Frontal cortex (tissue), 4 donors: Measurements from ENCODE around the gene AJM1. TPM values are rescaled to one million over a fixed set of nuclear protein-coding genes. Genes with fewer than 3 reads are reported as not detected.

Experiments used
- DNase-seq, 2 donors: peaks; one replicate each; pipeline ENCODE4 v3.0.0; 2012; ENCODE audit warnings: low spot score in 2 of 2
- FAIRE-seq: peaks from 2 replicates; lab custom pipeline; 2012; peaks lifted over from hg19 to GRCh38; lab: Jason Lieb, UNC
- small RNA-seq: library from RNA; depleted of rRNA; stranded (forward); fragments of <200 nt; gene quantifications from one replicate; pipeline ENCODE3, GENCODE V24; 2014
- total RNA-seq: library from RNA; depleted of rRNA; stranded (reverse); fragments of >200 nt; gene quantifications from one replicate; pipeline ENCODE4 v1.2.3, GENCODE V29; 2014
- donor health status: control.
- donor health status: control.
- donor health status: control.

AJM1 gene
- total RNA-seq, 1 donor from 2014 or later = 0.82 TPM

- no peak for DNase-seq
- no peak for FAIRE-seq
Measured at GRCh38 chr9:136890661-136891060, 48.4 kb downstream of the AJM1 start.

Small RNA genes within 50 kb of the gene (small RNA-seq; reads per million reads assigned to genes)
- gene AL355987.2 = not detected
- gene MIR4292 = not detected
- gene MIR4479 = not detected

Other genes with a start within 250 kb of the AJM1 start
- 12.6 TPM for gene EGFL7, start 179.6 kb upstream of the AJM1 start, total RNA-seq
- gene AGPAT2, start 155.0 kb upstream of the AJM1 start, total RNA-seq = 1.2 TPM
- gene DIPK1B, start 129.9 kb upstream of the AJM1 start, total RNA-seq = 26.9 TPM
- not detected for gene LCN10, start 99.5 kb upstream of the AJM1 start, total RNA-seq
- gene LCN6, start 94.0 kb upstream of the AJM1 start, total RNA-seq = not detected
- not detected for gene LCN8, start 84.2 kb upstream of the AJM1 start, total RNA-seq
- gene LCN15, start 78.0 kb upstream of the AJM1 start, total RNA-seq = not detected
- 17.1 TPM for gene TMEM141, start 51.1 kb upstream of the AJM1 start, total RNA-seq
- 2.0 TPM for gene CCDC183, start 46.1 kb upstream of the AJM1 start, total RNA-seq
- gene RABL6, start 34.5 kb upstream of the AJM1 start, total RNA-seq = 35.1 TPM
- 143 TPM for gene PHPT1, start 6.9 kb downstream of the AJM1 start, total RNA-seq
- 4.1 TPM for gene MAMDC4, start 9.9 kb downstream of the AJM1 start, total RNA-seq
- 140 TPM for gene EDF1, start 23.8 kb downstream of the AJM1 start, total RNA-seq
- 7.3 TPM for gene TRAF2, start 44.0 kb downstream of the AJM1 start, total RNA-seq
- gene FBXW5, start 102.3 kb downstream of the AJM1 start, total RNA-seq = 62.4 TPM
- gene C8G, start 102.8 kb downstream of the AJM1 start, total RNA-seq = not detected
- gene LCN12, start 109.8 kb downstream of the AJM1 start, total RNA-seq = not detected
- gene PTGDS, start 135.0 kb downstream of the AJM1 start, total RNA-seq = 61.1 TPM
- 0.82 TPM for gene LCNL1, start 140.5 kb downstream of the AJM1 start, total RNA-seq
- 13.5 TPM for gene PAXX, start 149.9 kb downstream of the AJM1 start, total RNA-seq
- gene CLIC3, start 154.1 kb downstream of the AJM1 start, total RNA-seq = not detected
- 20.8 TPM for gene ABCA2, start 185.8 kb downstream of the AJM1 start, total RNA-seq
- not detected for gene FUT7, start 189.6 kb downstream of the AJM1 start, total RNA-seq
- 16.3 TPM for gene NPDC1, start 203.7 kb downstream of the AJM1 start, total RNA-seq
- 0.82 TPM for gene ENTPD2, start 211.6 kb downstream of the AJM1 start, total RNA-seq
- 1.2 TPM for gene SAPCD2, start 228.1 kb downstream of the AJM1 start, total RNA-seq
- gene UAP1L1, start 235.0 kb downstream of the AJM1 start, total RNA-seq = 0.41 TPM
- gene MAN1B1, start 244.5 kb downstream of the AJM1 start, total RNA-seq = 42.0 TPM